Activated CD4-positive, alpha-beta T cell treated with anti-CD3 and anti-CD28 coated beads, Interleukin-2, Interleukin-4, amounts not matched to agents 100 ng/mL and 50 ng/mL, durations not matched to agents 16 hours and 8 hours (primary cell): Measurements from ENCODE around the gene BRCA1.

ENCODE experiments used
- DNase-seq: peaks from one replicate; pipeline ENCODE4 v3.0.0-alpha.2; 2020; ENCODE audit warnings: low spot score

Gene BRCA1

DNA sequence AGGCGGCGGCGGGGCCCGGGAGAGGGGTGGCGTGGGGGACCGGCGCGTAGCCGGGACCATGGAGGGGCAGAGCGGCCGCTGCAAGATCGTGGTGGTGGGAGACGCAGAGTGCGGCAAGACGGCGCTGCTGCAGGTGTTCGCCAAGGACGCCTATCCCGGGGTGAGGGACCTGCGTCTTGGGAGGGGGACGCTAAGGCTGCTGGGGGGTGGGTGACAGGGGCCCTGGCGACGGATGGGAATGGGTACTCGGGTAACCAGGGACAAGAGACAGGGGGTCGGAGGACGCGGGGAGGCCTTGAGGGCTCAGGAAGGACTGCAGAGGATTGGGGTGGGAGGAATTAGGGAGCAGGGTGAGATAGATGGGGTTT is 99.9 kb downstream of the BRCA1 start:
- no peak for DNase-seq

DNA sequence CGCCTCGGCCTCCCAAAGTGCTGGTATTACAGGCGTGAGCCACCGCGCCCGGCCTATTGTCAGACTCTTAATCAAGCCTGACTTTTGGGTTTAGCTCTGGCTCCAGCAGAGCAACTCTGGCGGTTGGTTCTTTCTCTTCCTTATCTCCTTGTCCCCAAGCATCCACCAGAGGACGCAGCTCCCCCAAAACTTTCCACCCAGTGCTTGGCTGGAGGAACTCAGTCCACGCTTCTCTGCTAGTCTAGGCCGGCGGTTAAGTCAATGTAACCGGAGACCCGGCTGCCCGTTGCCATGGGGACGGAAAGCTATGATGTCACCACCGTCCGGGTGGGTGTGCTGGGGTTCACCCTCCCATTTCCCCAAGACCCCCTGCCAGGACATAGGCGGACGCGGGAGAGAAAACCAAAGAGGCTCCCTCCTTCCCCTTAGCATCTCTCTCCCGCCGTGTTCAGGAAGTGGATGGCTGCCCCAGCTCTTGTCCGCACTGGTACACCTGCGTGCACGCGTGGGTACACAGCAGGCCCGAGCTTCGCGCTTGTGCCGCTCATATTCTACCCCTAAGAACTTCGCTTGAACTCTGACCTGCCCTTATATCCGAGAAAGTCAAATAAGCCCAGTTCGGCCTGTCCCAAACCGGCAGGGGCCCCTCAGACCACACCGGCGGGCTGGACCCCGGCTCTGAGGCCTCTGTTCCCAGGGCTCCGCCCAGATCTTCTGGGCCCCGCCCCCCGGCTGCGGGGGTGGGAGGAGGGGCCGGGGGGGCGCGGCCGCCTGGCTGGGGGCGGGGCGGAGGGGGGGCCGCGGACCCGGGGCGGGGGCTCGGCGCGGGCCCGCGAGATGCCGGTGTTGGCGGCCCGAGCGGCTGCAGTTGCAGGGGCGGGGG is 100.5 kb downstream of the BRCA1 start, which contains the start of gene RND2:
Gene RND2 (plus strand): TSS at position 825 of the 883 bp plus-strand sequence. CDS start 117 bp downstream, outside the sequence.
- peak; percentile 71 for DNase-seq

DNA sequence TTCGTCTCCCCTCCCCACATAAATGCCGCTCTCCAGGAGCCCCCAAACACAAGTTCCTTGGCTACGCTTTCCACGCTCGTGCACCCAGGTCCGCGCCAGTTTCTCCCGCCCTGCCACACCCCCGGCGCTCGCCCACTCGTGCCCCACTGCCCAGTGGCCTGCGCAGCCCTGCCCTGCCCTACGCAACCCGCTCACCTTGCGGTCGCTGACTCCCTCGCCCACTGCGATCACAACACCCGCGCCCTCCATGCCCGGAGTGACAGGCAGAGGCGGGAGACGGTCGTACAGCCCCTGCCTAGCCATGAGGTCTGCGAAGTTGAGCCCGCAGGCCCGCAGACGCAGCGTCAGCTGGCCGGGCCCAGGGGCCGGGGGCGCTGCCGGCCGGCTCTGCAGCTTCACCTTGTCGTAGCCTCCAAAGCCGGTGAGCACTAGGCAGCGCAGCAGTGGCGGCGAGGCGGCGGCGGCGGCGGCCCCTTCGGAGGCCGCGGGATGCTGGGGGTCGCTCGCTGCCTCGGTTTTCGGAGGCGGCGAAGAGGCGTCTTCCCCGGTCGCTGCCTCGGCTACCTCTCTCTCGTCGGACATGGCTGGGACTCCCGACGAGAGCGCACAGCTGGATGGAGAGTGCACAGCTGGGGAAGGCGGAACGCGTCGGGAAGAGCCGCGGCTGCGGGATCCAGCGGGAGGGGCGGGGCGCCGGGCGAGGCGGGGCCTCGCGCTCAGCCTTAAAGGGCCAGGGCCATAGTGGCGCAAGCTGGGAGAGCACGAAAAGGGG is 103.2 kb downstream of the BRCA1 start, which contains the start of gene VAT1:
Gene VAT1 (minus strand): TSS at position 645 of the 772 bp plus-strand sequence. CDS start 63 bp downstream, at position 582.
- DNase-seq, result peak; percentile 56

DNA sequence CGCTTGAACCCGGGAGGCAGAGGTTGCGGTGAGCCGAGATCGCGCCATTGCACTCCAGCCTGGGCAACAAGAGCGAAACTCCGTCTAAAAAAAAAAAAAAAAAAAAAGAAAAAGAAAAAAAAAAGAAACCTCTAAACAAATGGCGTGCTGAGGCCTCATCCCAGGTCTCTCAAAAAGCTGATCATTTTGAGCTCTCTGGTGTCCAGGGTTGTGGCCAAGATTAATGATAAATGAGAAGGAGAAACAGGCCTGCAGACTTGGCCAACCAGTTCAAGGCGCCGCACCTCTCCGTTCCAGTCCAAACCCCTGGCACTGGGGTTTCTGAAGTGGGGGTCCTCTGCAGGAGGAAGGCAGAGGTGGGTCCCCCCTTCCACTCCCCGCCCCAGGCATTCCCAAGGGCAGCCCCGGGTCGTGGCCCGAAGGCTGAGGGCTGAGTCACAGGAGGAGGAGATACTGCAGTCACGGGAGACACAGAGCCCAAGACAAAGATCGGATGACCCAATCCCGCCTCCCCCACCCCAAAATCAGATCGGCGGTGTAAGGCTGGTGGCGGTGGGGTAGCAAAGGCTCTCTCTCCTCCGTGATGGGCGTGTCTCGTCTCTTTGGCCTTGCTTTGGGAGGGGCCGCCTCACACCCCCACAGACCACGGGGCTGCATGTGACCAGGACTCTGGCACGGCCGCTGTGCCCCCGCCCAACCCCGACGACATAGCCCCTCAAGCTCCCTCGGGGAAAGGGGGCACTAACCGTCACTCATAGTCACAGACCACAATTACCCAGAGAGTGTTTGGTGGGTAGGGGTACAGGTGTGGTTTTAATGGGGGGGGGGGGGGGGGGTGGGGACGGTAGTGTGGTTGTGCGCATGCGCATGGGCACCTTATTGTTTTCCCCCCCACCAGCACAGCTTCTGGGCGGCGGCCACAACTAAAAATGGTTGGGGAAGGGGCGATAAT is 104.1 kb downstream of the BRCA1 start:
- DNase-seq, result no peak

DNA sequence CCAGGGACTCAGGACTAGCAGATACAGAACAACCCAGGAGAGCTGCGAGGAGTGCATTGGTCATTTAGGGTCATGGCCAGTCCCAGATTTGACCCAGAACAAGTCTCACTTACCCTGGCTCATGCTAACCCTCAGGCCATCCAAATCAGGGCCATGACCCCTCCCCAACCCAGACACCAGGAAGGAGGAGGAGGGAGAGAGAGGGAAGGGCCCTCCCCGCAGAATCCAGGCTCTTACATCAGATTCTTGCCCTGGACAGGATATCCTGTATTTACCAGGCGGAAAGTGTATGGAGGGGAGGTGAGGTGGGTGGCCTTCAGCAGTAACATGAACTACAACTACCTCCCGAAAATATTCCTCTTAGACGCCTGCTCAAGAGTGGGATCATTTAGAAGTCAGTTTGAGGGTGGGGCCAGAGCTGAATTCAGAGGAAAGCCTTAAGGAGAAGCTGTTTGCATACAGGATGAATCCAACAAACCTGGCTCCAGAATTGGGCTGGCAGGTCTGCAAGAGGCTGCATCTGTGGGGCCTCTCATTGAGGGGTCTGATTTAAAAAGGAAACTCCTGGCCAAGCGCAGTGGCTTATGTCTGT is 105.0 kb downstream of the BRCA1 start:
- no peak for DNase-seq

DNA sequence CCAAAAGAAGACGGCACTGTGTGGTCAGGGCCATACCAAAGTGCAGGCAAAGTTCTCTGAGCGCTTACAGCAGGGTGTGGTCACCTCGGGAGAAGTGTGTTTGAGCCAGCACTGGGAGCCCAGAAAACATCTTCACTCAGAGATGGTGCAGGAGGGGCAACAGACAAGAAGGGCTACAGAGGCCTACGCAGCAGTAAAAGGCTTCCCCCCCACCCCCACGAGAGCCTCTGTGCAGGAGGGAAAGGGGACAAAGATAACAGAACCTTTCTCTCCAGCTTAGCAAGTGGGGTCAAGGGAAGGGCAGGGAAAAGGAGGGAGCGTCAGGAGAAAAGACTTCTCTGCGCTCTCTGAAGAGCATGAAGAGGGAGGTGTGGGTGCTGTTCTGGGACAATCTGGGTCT is 105.7 kb downstream of the BRCA1 start:
- DNase-seq, result no peak

DNA sequence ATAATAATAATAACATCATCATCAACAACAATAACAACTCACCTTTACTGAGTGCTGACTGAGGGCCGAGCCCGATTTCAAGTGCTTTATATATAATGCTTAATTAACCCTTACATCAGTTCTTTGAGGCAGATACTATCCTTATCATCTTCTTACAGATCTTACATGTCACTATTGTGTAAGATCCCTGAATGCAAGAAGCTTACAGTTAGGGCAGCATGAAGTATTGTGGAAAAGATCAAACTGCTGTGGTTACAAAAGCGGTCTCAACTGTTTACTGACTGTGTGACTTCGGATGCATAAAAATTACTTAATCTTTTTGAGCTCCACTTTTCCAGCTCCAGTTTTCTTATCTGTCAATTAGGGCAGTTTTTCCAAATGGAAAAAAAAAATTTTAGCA is 106.2 kb downstream of the BRCA1 start:
- no peak for DNase-seq

DNA sequence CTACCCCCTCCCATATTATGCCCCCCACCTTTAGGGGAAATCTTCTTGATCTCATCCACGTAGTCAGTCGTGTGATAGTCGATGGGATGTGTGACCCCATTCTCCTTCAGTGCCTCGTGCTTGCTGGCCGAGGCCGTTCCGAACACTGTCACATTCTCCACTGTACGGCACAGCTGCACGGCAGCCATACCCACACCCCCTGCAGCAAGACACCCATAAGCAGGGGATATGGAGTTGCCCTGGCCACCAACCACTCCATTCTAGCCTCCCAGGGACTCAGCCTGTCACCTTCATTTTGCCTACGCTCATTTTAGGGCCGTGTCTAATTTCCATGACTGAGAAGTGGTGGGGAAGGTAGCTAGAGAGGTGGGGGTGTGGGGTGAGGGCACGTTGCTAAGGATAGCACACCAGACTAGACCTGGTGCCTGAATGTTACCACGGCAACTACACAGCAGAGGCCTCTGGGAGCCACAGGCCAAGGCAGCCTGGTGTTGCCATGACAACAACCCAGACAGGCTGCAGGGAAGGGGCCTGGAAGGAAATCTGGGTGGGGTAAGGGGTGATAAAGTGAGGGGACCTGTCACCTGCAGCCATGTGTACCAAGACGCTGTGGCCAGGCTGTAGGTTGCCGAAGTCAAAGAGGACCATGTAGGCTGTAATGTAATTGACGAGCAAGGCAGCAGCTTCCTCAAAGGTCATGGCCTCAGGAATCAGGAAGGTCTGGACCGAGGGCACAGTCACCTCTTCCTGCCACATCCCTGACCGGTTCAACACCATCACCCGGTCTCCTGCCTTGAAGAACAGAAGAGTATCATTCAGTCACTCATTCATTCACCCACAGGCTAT is 106.9 kb downstream of the BRCA1 start:
- DNase-seq, result no peak

DNA sequence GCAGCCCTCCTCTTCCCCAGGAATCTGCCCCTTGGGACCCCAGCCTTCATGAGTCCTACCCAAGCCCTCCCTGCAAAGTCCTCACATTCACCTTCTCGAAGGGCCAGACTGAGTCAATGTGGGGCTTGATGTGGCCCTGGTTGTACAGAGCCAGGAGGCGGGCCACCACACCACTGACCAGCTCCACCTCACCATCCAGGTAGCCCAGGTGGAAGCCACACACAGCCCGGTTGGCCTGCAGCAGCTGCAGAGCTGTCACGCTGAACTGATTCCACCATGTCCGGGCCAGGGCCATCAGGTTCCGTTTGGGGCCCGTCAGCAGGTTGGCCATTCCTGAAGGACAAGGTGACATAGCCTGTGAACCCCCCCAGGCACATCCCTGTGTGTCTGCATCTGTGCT is 108.9 kb downstream of the BRCA1 start:
- no peak for DNase-seq

DNA sequence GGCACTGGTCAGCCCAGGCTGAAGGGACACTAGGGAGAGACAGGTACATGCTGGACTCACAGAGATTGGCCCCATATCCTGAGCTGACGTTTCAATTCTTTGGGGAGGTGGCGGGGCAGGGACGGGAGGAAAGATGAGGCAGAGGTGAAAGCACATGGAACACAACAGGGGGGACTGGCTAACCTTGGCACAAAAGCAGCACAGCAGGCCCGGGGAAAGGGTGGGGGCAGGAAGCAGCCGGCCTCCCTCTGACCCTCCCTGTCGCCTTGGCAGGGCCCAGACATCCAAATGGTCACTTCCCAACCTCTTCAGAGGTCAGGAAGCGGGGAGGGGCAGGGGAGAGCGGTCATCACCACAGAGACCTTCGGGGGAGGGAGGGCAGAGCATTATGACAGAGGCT is 109.6 kb downstream of the BRCA1 start:
- no peak for DNase-seq

DNA sequence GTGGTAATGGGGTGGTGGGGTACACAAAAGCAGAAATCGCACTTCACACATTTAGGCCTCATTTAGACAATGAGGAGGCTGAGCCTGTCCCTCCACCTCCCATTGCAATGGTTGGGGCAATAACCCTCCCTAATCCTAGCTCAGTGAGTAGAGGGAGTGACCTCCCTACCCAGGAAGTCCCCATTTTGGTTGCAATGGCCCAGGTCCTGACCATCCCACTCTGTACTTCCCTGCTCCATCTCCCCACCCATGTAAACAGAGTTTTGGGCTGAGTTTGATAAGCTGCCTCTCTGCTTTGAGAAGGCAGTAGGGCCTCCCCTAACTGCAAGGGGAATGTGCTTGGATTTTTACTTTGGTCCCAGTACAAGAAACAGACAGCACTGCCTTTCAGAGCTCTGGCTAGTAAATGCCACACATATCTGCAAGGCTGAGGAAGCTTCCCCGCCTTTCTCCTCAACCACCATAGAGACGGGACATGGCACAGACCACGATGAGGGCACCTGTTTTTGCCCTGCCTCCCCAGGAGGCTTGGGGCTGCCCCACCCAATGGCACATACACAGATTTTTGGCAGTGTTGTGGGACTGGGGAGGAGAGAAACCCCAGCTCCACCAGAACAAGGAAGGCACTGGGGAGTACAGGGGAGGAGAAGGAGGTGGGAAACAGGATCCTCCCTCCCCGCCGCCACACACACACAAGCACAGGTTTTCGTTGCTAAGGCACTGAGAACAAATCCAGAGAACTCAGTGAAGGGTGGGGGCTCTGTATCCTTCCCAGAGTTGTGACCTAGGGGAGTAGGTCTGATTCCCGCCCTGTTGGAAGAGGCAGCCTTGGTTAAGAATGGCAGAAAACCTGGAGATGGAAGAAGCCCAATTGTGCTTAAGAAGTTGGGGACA is 110.3 kb downstream of the BRCA1 start:
- no peak for DNase-seq

DNA sequence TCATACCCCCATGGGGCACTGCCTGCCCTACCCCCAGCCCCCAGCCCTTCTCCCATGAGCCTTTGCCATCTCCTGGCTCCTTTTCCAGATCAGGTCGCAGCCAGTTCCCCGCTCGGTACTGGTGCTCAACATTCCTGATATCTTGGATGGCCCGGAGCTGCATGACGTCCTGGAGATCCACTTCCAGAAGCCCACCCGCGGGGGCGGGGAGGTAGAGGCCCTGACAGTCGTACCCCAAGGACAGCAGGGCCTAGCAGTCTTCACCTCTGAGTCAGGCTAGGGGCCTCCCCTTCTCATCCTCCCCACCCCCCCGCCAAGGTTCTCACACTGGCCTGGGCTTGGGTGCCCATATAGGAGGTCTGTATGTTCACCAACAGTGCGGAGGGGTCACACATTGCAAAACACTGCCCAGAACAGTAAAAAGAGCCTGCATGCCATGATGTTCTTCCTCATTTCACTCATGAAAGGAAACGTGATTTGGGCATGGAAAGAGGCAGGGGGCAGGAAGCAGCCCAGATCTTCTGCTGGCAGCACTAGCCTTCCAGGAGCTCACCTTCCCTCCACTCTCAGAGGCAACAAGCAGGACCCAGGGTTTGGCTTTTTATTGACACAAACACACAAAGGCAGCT is 111.0 kb downstream of the BRCA1 start:
- DNase-seq, result no peak

DNA sequence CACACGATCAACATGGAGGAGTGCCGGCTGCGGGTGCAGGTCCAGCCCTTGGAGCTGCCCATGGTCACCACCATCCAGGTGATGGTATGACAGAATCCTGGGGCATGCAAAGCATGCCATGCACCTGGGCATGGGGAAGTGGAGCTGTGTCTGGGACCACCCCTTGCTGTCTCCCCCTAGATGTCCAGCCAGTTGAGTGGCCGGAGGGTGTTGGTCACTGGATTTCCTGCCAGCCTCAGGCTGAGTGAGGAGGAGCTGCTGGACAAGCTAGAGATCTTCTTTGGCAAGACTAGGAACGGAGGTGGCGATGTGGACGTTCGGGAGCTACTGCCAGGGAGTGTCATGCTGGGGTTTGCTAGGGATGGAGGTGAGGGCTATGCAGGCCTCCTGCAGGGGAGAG is 111.9 kb downstream of the BRCA1 start:
- DNase-seq, result no peak

DNA sequence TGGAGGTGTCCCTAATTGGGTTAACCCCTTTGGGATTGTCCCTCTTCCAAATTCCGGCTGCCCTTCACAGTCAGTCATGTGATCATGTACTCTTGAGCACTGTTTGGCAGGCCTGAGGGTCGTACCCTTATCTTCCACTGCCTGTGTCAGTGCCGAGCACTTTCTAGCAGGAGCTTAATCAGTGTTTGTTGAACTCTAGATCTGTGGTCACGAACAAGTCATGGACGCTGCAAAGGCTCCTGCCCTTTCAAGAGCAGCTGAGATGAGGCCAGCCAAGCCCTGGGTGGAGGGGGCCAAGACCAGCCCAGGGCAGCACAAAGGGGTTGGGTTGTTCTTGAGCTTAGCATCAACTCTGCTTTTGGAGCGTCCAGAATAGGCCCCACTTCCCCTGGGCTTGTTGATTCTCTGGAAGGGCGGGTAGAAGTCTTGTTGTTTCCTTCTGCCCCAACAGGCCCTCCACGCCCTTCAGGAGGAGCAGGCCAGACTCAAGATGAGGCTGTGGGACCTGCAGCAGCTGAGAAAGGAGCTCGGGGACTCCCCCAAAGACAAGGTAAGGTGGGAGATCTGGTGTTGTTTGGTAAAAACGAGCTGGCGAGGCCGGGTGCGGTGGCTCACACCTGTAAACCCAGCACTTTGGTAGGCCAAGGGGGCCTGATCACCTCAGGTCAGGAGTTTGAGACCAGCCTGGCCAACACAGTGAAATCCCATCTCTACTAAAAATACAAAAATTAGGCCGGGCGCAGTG is 113.3 kb downstream of the BRCA1 start:
- DNase-seq, result no peak

DNA sequence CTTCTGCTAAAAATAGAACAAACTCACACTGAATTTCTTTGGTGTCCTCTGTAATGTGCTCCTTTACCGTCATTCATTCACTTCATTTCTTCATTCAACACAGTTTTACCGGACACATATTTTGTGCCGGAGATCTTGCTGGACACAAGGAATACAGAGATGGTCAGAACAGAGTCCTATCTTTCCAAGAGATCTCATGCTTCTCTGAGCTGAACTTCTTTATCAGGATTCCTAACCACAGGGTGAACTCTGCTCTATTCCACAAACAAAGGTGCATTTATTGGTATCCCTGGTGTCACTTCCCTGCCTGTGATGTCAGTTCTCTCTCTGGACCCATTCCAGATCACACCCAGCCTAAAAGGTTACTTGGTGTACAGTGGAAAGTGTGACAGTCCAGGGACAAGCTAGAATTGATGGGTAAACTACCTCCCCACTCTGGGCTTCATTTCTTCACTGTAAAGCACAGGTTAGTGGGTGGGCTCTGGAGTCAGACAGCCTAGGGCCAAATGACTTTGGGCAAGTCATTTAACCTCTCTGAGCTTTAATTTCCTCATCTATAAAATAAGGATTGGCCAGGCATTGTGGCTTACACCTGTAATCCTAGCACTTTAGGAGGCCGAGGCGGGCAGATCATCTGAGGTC is 114.4 kb downstream of the BRCA1 start:
- DNase-seq, result no peak

DNA sequence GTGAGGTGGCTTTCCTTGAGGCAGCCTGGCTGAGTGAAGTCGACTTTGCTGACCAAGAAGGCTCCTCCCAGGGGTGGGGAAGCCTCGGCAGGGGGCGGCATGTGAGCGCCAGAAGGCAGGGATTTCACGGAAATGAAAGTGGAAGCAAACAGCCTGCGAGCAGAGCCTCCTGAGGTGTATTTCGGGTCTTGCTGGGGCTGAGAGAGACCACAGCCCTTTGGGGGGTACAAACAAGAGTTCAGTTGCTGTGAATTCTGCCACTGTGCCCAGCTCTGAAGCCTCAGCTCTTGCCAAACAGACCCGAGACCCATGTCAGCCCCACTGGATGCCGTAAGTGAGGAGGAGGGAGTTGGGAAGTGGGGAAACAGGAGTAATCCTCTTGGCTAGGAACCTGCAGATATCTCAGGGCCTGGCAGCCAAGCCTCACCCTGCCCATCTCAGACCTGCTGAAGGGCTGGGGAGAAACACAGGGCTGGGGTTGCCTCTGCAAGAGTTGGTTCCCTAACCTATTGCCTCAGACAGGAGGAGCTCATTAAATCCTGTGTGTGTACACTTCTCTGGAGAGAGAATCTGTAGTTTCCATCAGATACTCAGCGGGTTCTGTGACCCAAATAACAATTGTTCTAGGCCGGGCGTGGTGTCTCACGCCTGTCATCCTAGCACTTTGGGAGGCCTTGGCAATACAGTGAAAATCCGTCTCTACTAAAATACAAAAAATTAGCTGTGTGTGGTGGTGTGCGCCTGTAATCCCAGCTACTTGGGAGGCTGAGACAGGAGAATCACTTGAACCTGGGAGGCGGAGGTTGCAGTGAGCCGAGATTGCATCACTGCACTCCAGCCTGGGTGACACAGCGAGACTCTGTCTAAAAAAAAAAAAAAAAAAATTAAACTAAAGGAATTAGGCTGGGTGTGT is 118.3 kb downstream of the BRCA1 start, which contains the start of gene IFI35:
Gene IFI35 (plus strand): TSS at position 146 of the 913 bp plus-strand sequence. CDS start 164 bp downstream, at position 310.
- DNase-seq, result peak; percentile 91
